ENCODE data around the gene EYS.

GRCh38 chr6:63708631-63709030 is 1998.4 kb downstream of the EYS start:
- TF ChIP-seq CTCF (IDR thresholded peaks at IDR 0.05) (no peak), POLR2AphosphoS5 (IDR thresholded peaks at IDR 0.05) (no peak), POLR2A (IDR thresholded peaks at IDR 0.05) (no peak)

Data from gastroesophageal sphincter (tissue), 3 donors.